Measurements from ENCODE around the gene SMCHD1.
"Not testable (repeated sequence)": the region's sequence is repeated elsewhere in the genome, so short reads cannot be mapped to it uniquely, and the experiment has no call there.

The SMCHD1 gene

GRCh38 chr18:2736823-2737222, 81.3 kb downstream of the SMCHD1 start:
- TF ChIP-seq CTCF (IDR thresholded peaks at IDR 0.05; ENCODE audit: insufficient read depth, low read depth, low read length, missing control alignments): no peak
- H3K4me3 ChIP-seq (ENCODE audit: low read depth, low read length): no peak overlapping the region
- DNase-seq (ENCODE audit: low read depth): no peak

GRCh38 chr18:2740082-2740481, 84.6 kb downstream of the SMCHD1 start:
- H3K4me3 ChIP-seq (ENCODE audit: low read depth, low read length); DNase-seq (ENCODE audit: low read depth): not testable (repeated sequence)

GRCh38 chr18:2746274-2746673, 90.7 kb downstream of the SMCHD1 start:
- no peak for TF ChIP-seq CTCF (IDR thresholded peaks at IDR 0.05; ENCODE audit: insufficient read depth, low read depth, low read length, missing control alignments)
- no peak overlapping the region for H3K4me3 ChIP-seq (ENCODE audit: low read depth, low read length)
- no peak for DNase-seq (ENCODE audit: low read depth)

GRCh38 chr18:2758309-2758708, 102.8 kb downstream of the SMCHD1 start:
- H3K4me3 ChIP-seq (ENCODE audit: low read depth, low read length): no peak overlapping the region
- TF ChIP-seq CTCF (IDR thresholded peaks at IDR 0.05; ENCODE audit: insufficient read depth, low read depth, low read length, missing control alignments): no peak
- no peak for DNase-seq (ENCODE audit: low read depth)

GRCh38 chr18:2774669-2775068, 119.1 kb downstream of the SMCHD1 start:
- H3K4me3 ChIP-seq (ENCODE audit: low read depth, low read length): no peak overlapping the region
- DNase-seq (ENCODE audit: low read depth): no peak
- no peak for TF ChIP-seq CTCF (IDR thresholded peaks at IDR 0.05; ENCODE audit: insufficient read depth, low read depth, low read length, missing control alignments)

- no peak for DNase-seq (ENCODE audit: low read depth)
- no peak overlapping the region for H3K4me3 ChIP-seq (ENCODE audit: low read depth, low read length)
- no peak for TF ChIP-seq CTCF (IDR thresholded peaks at IDR 0.05; ENCODE audit: insufficient read depth, low read depth, low read length, missing control alignments)
These were observed 121.1 kb downstream of the SMCHD1 start for GRCh38 chr18:2776601-2777000.

GRCh38 chr18:2777241-2777640, 121.7 kb downstream of the SMCHD1 start:
- DNase-seq (ENCODE audit: low read depth): no peak
- H3K4me3 ChIP-seq (ENCODE audit: low read depth, low read length): no peak overlapping the region
- TF ChIP-seq CTCF (IDR thresholded peaks at IDR 0.05; ENCODE audit: insufficient read depth, low read depth, low read length, missing control alignments): no peak

GRCh38 chr18:2780750-2781149, 125.2 kb downstream of the SMCHD1 start:
- no peak for TF ChIP-seq CTCF (IDR thresholded peaks at IDR 0.05; ENCODE audit: insufficient read depth, low read depth, low read length, missing control alignments)
- no peak overlapping the region for H3K4me3 ChIP-seq (ENCODE audit: low read depth, low read length)
- no peak for DNase-seq (ENCODE audit: low read depth)

Data from GM12865 (cell line).